ENCODE measurements around the gene EMX2.

Gene EMX2

GRCh38 chr10:117550599-117551329 lies 8.2 kb downstream of the EMX2 start:
- H3K4me1 ChIP-seq (ENCODE audit: control insufficient read depth in 2 of 2, insufficient read depth in 2 of 2, low read length in 2 of 2), result no peaks in the 10 kb centered on the region
- H3K36me3 ChIP-seq (ENCODE audit: control insufficient read depth in 2 of 2, insufficient read depth in 2 of 2, low read length in 2 of 2), result no peaks in the 10 kb centered on the region
- H3K27me3 ChIP-seq (ENCODE audit: control insufficient read depth in 2 of 2, insufficient read depth in 2 of 2, low read length in 2 of 2), result peaks cover 72 to 87% of the 10 kb centered on the region in 2 donors
- no peaks in the 10 kb centered on the region for H3K9me3 ChIP-seq (ENCODE audit: control insufficient read depth in 2 of 2, low read length in 2 of 2)
- H3K27ac ChIP-seq (ENCODE audit: low read depth in 2 of 2, low read length in 2 of 2), result no peak overlapping the region
- no peak overlapping the region for H3K4me3 ChIP-seq (ENCODE audit: low read length in 2 of 2)
- no peak overlapping the region for H3K9ac ChIP-seq (ENCODE audit: low read depth in 1 of 2, low read length in 2 of 2)

GRCh38 chr10:117551330-117552155 lies 9.0 kb downstream of the EMX2 start:
- H3K27ac ChIP-seq (ENCODE audit: low read depth in 2 of 2, low read length in 2 of 2), result no peak overlapping the region
- no peak overlapping the region for H3K9ac ChIP-seq (ENCODE audit: low read depth in 1 of 2, low read length in 2 of 2)
- H3K4me1 ChIP-seq (ENCODE audit: control insufficient read depth in 2 of 2, insufficient read depth in 2 of 2, low read length in 2 of 2), result no peaks in the 10 kb centered on the region
- no peak overlapping the region for H3K4me3 ChIP-seq (ENCODE audit: low read length in 2 of 2)
- H3K36me3 ChIP-seq (ENCODE audit: control insufficient read depth in 2 of 2, insufficient read depth in 2 of 2, low read length in 2 of 2), result no peaks in the 10 kb centered on the region
- H3K27me3 ChIP-seq (ENCODE audit: control insufficient read depth in 2 of 2, insufficient read depth in 2 of 2, low read length in 2 of 2), result peaks cover 68 to 84% of the 10 kb centered on the region in 2 donors
- H3K9me3 ChIP-seq (ENCODE audit: control insufficient read depth in 2 of 2, low read length in 2 of 2), result no peaks in the 10 kb centered on the region

DNA sequence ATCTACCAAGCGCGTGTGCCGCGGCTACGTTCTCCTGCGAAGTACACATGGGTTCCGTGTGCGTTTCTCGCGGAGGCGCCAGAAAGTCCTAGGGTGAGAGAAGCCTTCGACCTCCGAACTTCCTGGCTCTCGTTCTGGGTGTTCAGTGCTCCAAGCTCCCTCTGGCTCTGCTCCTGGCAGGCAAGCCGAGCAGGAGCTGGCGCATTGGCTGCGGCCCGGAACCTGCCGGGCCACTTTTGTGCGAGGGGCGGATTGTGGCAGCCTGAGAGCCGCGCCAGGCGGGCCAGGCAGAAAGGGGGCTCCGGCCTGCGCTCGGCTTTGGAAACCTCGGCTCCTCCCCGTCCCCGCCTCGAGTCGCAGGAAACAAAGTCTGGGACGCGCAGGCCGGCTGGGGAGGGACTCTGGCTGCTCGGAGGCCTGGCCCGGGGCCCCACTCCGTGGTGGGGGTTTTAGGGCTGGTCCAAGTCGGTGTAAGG lies 9.6 kb downstream of the EMX2 start:
- Histone ChIP-seq H3K27ac (ENCODE audit: low read depth in 2 of 2, low read length in 2 of 2) (no peak overlapping the region), H3K4me1 (ENCODE audit: control insufficient read depth in 2 of 2, insufficient read depth in 2 of 2, low read length in 2 of 2) (no peaks in the 10 kb centered on the region), H3K9ac (ENCODE audit: low read depth in 1 of 2, low read length in 2 of 2) (no peak overlapping the region), H3K9me3 (ENCODE audit: control insufficient read depth in 2 of 2, low read length in 2 of 2) (no peaks in the 10 kb centered on the region), H3K27me3 (ENCODE audit: control insufficient read depth in 2 of 2, insufficient read depth in 2 of 2, low read length in 2 of 2) (peaks cover 61 to 80% of the 10 kb centered on the region in 2 donors), H3K4me3 (ENCODE audit: low read length in 2 of 2) (no peak overlapping the region), H3K36me3 (ENCODE audit: control insufficient read depth in 2 of 2, insufficient read depth in 2 of 2, low read length in 2 of 2) (no peaks in the 10 kb centered on the region)

DNA sequence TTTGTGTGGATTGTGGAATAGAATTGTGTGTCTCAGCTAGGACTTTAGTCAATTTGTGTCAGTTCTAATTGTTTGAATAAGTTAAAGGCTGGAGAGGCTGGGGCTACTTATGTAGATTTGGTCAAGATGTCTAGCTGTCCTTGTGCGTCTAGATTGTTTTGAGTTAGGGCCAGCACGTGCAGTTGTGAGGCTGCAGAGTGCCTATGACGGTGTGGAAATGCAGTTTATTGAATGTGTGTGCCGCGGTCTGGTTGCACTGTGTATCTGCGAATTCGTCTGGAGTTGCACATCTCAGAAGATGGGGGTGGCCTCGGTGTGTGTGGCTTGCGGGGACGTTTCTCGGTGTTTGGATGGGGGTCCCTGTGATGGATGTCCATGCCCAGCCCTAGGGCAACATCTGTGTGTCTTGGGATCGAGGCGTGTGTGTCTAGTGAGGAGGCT lies 10.2 kb downstream of the EMX2 start:
- Histone ChIP-seq H3K27me3 (ENCODE audit: control insufficient read depth in 2 of 2, insufficient read depth in 2 of 2, low read length in 2 of 2) (peaks cover 56 to 74% of the 10 kb centered on the region in 2 donors), H3K9ac (ENCODE audit: low read depth in 1 of 2, low read length in 2 of 2) (no peak overlapping the region), H3K9me3 (ENCODE audit: control insufficient read depth in 2 of 2, low read length in 2 of 2) (no peaks in the 10 kb centered on the region), H3K4me1 (ENCODE audit: control insufficient read depth in 2 of 2, insufficient read depth in 2 of 2, low read length in 2 of 2) (no peaks in the 10 kb centered on the region), H3K4me3 (ENCODE audit: low read length in 2 of 2) (no peak overlapping the region), H3K27ac (ENCODE audit: low read depth in 2 of 2, low read length in 2 of 2) (no peak overlapping the region), H3K36me3 (ENCODE audit: control insufficient read depth in 2 of 2, insufficient read depth in 2 of 2, low read length in 2 of 2) (no peaks in the 10 kb centered on the region)

DNA sequence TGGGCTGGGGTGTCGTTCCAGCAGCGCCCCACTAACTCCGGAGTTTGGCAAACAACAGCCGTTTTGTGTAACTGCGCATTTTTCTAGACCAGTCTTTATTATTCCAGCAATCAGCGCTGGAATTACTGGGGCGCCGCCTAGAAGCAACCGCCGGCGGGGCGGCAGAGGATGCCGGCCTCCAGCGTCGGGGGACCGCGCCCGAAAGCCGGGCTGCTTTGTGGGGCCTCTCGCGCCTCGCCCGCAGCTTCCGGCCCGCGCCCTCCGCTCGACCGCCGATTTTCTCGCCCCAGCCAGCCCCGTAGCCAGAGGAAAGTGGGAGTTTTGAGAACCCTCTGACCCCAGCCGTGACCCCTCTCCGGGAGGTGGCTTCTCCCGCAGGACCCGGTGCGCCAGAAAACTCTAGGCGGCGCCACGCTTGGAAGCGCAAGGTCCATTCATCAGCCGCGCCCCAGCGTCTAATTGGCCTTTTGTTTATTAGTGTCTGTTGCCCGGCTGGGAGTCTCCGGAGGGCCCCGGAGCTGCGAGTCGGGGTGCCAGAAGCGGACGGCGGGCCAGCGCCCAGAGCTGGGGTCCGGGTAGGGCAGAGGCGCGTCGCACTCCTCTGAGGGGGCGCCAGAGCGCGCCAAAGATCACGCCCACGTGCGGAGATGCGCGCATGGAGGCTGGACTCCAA lies 10.7 kb downstream of the EMX2 start:
- peaks cover 51 to 69% of the 10 kb centered on the region in 2 donors for H3K27me3 ChIP-seq (ENCODE audit: control insufficient read depth in 2 of 2, insufficient read depth in 2 of 2, low read length in 2 of 2)
- no peaks in the 10 kb centered on the region for H3K4me1 ChIP-seq (ENCODE audit: control insufficient read depth in 2 of 2, insufficient read depth in 2 of 2, low read length in 2 of 2)
- H3K36me3 ChIP-seq (ENCODE audit: control insufficient read depth in 2 of 2, insufficient read depth in 2 of 2, low read length in 2 of 2), result no peaks in the 10 kb centered on the region
- no peak overlapping the region for H3K27ac ChIP-seq (ENCODE audit: low read depth in 2 of 2, low read length in 2 of 2)
- no peak overlapping the region for H3K9ac ChIP-seq (ENCODE audit: low read depth in 1 of 2, low read length in 2 of 2)
- H3K4me3 ChIP-seq (ENCODE audit: low read length in 2 of 2), result no peak overlapping the region
- H3K9me3 ChIP-seq (ENCODE audit: control insufficient read depth in 2 of 2, low read length in 2 of 2), result no peaks in the 10 kb centered on the region

- H3K4me1 ChIP-seq (ENCODE audit: control insufficient read depth in 2 of 2, insufficient read depth in 2 of 2, low read length in 2 of 2), result no peaks in the 10 kb centered on the region
- no peak overlapping the region for H3K4me3 ChIP-seq (ENCODE audit: low read length in 2 of 2)
- H3K27ac ChIP-seq (ENCODE audit: low read depth in 2 of 2, low read length in 2 of 2), result no peak overlapping the region
- H3K36me3 ChIP-seq (ENCODE audit: control insufficient read depth in 2 of 2, insufficient read depth in 2 of 2, low read length in 2 of 2), result no peaks in the 10 kb centered on the region
- no peak overlapping the region for H3K9ac ChIP-seq (ENCODE audit: low read depth in 1 of 2, low read length in 2 of 2)
- no peaks in the 10 kb centered on the region for H3K9me3 ChIP-seq (ENCODE audit: control insufficient read depth in 2 of 2, low read length in 2 of 2)
- H3K27me3 ChIP-seq (ENCODE audit: control insufficient read depth in 2 of 2, insufficient read depth in 2 of 2, low read length in 2 of 2), result peaks cover 46 to 64% of the 10 kb centered on the region in 2 donors
Measured at GRCh38 chr10:117553815-117554172, 11.2 kb downstream of the EMX2 start.

DNA sequence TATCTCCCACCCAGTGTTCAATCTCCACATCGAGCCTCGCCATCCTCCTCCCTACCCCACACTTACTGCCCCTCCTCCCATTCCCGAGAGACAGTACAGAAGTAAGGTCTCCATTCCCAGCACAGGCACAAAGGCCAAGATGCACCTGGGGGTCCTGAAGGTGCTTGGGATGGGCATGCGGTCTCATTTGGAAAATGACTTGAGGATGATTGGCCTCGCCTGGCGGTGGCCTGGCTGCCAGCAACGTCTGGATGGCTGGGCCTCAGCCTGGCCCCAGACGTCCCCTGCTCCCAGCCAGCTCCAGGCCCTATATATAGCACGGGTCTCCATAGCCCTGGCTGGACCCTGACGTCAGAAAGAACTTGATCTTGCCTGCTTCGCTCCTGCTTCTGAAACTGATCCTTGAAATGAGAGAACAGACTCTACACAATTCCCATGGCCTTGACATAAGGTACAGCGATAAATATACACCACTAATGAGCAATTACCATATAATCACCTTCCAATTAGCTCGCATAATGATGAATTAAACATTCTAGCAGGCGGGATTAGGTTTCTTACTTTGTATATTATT lies 11.8 kb downstream of the EMX2 start:
- Histone ChIP-seq H3K27me3 (ENCODE audit: control insufficient read depth in 2 of 2, insufficient read depth in 2 of 2, low read length in 2 of 2) (peaks cover 42 to 59% of the 10 kb centered on the region in 2 donors), H3K9ac (ENCODE audit: low read depth in 1 of 2, low read length in 2 of 2) (no peak overlapping the region), H3K36me3 (ENCODE audit: control insufficient read depth in 2 of 2, insufficient read depth in 2 of 2, low read length in 2 of 2) (no peaks in the 10 kb centered on the region), H3K9me3 (ENCODE audit: control insufficient read depth in 2 of 2, low read length in 2 of 2) (no peaks in the 10 kb centered on the region), H3K4me1 (ENCODE audit: control insufficient read depth in 2 of 2, insufficient read depth in 2 of 2, low read length in 2 of 2) (no peaks in the 10 kb centered on the region), H3K27ac (ENCODE audit: low read depth in 2 of 2, low read length in 2 of 2) (no peak overlapping the region), H3K4me3 (ENCODE audit: low read length in 2 of 2) (no peak overlapping the region)

GRCh38 chr10:117555017-117555416 lies 12.5 kb downstream of the EMX2 start:
- peaks cover 42 to 52% of the 10 kb centered on the region in 2 donors for H3K27me3 ChIP-seq (ENCODE audit: control insufficient read depth in 2 of 2, insufficient read depth in 2 of 2, low read length in 2 of 2)
- H3K4me3 ChIP-seq (ENCODE audit: low read length in 2 of 2), result no peak overlapping the region
- no peak overlapping the region for H3K27ac ChIP-seq (ENCODE audit: low read depth in 2 of 2, low read length in 2 of 2)
- H3K9me3 ChIP-seq (ENCODE audit: control insufficient read depth in 2 of 2, low read length in 2 of 2), result no peaks in the 10 kb centered on the region
- H3K9ac ChIP-seq (ENCODE audit: low read depth in 1 of 2, low read length in 2 of 2), result no peak overlapping the region
- no peaks in the 10 kb centered on the region for H3K36me3 ChIP-seq (ENCODE audit: control insufficient read depth in 2 of 2, insufficient read depth in 2 of 2, low read length in 2 of 2)
- H3K4me1 ChIP-seq (ENCODE audit: control insufficient read depth in 2 of 2, insufficient read depth in 2 of 2, low read length in 2 of 2), result no peaks in the 10 kb centered on the region

GRCh38 chr10:117555863-117556262 lies 13.3 kb downstream of the EMX2 start:
- H3K27ac ChIP-seq (ENCODE audit: low read depth in 2 of 2, low read length in 2 of 2), result no peak overlapping the region
- H3K4me1 ChIP-seq (ENCODE audit: control insufficient read depth in 2 of 2, insufficient read depth in 2 of 2, low read length in 2 of 2), result no peaks in the 10 kb centered on the region
- no peak overlapping the region for H3K4me3 ChIP-seq (ENCODE audit: low read length in 2 of 2)
- H3K9ac ChIP-seq (ENCODE audit: low read depth in 1 of 2, low read length in 2 of 2), result no peak overlapping the region
- H3K27me3 ChIP-seq (ENCODE audit: control insufficient read depth in 2 of 2, insufficient read depth in 2 of 2, low read length in 2 of 2), result peaks cover 37 to 44% of the 10 kb centered on the region in 2 donors
- H3K36me3 ChIP-seq (ENCODE audit: control insufficient read depth in 2 of 2, insufficient read depth in 2 of 2, low read length in 2 of 2), result no peaks in the 10 kb centered on the region
- H3K9me3 ChIP-seq (ENCODE audit: control insufficient read depth in 2 of 2, low read length in 2 of 2), result no peaks in the 10 kb centered on the region

Measured in mucosa of rectum (tissue), 2 donors.